Suprapubic skin (tissue), 4 donors: ENCODE results near the gene DLGAP5. TPM values are rescaled to one million over a fixed set of nuclear protein-coding genes. Genes with fewer than 3 reads are reported as not detected.

Source experiments
- DNase-seq, 2 donors: peaks; one replicate each; pipeline ENCODE4 v3.0.0-alpha.2; 2019; ENCODE audit warnings: low spot score in 2 of 2
- H3K27ac ChIP-seq: fragments of 200-600 bp; sonication (generic); one replicate; pipeline ENCODE4 v1.5.1; 2019
- H3K27me3 ChIP-seq: fragments of 200-600 bp; sonication (generic); one replicate; pipeline ENCODE4 v1.5.1; 2019
- H3K36me3 ChIP-seq: fragments of 200-600 bp; sonication (generic); one replicate; pipeline ENCODE4 v1.5.1; 2019
- H3K4me1 ChIP-seq: fragments of 200-600 bp; sonication (generic); one replicate; pipeline ENCODE4 v1.5.1; 2019
- H3K4me3 ChIP-seq: fragments of 200-600 bp; sonication (generic); one replicate; pipeline ENCODE4 v1.5.1; 2019; ENCODE audit warnings: mild to moderate bottlenecking
- H3K9me3 ChIP-seq: fragments of 200-600 bp; sonication (generic); one replicate; pipeline ENCODE4 v1.5.1; 2019
- CTCF ChIP-seq, 2 donors: fragments of 200-600 bp in 1 of 2; fragments of 450-650 bp in 1 of 2; sonication (generic) in 1 of 2; IDR thresholded peaks; one replicate each; pipeline ENCODE4 v1.5.1; 2016 to 2019; ENCODE audit warnings: antibody characterized with exemption in 2 of 2, mild to moderate bottlenecking in 1 of 2, moderate library complexity in 1 of 2
- EP300 ChIP-seq: sonication (generic); formaldehyde crosslinking; IDR thresholded peaks from one replicate; pipeline ENCODE4 v1.6.1; 2017; ENCODE audit warnings: antibody characterized with exemption
- POLR2A ChIP-seq, 2 donors: fragments of 450-650 bp; IDR thresholded peaks; one replicate each; pipeline ENCODE4 v1.6.1; 2017; ENCODE audit warnings: antibody characterized with exemption in 2 of 2, mild to moderate bottlenecking in 2 of 2, moderate library complexity in 2 of 2
- POLR2AphosphoS5 ChIP-seq, 3 donors: sonication (generic); formaldehyde crosslinking; IDR thresholded peaks; one replicate each; pipeline ENCODE4 v1.6.1; 2017; ENCODE audit warnings: antibody characterized with exemption in 3 of 3
- WGBS: methylation state at CpG from one replicate; pipeline ENCODE4 v1.1.5; 2018; 5-methylcytosine and 5-hydroxymethylcytosine counted together
- total RNA-seq, 4 donors: library from RNA; depleted of rRNA; stranded (reverse); fragments of >200 nt; gene quantifications; one replicate each; pipeline ENCODE4 v1.1.0, GENCODE V29; 2016

DLGAP5 gene
- total RNA-seq, 4 donors from 2014 or later, result 0.72 to 2.6 (median 1.9) TPM

GRCh38 chr14:55107766-55108554, 83.4 kb downstream of the DLGAP5 start:
- Histone ChIP-seq H3K4me1 (peaks cover 75% of the 10 kb centered on the region), H3K36me3 (no peaks in the 10 kb centered on the region), H3K9me3 (no peaks in the 10 kb centered on the region), H3K27ac (peak overlapping the region; percentile 96), H3K4me3 (no peak overlapping the region), H3K27me3 (no peaks in the 10 kb centered on the region)
- DNase-seq, result peak; percentile 93 to 94
- 5% methylated on average over 17 of the region's 19 CpGs for WGBS
- TF ChIP-seq POLR2AphosphoS5 (IDR thresholded peaks at IDR 0.05) (peak; percentile 64 to 86 (median 71)), EP300 (no peak), POLR2A (IDR thresholded peaks at IDR 0.05) (peak in 1 of 2 donors; percentile 83), CTCF (IDR thresholded peaks at IDR 0.05) (no peak)

- no peaks in the 10 kb centered on the region for H3K9me3 ChIP-seq
- 70% methylated on average over 7 of the region's 7 CpGs for WGBS
- H3K4me3 ChIP-seq, result no peak overlapping the region
- DNase-seq, result peak in 1 of 2 donors; percentile 20
- TF ChIP-seq POLR2AphosphoS5 (IDR thresholded peaks at IDR 0.05) (no peak), POLR2A (IDR thresholded peaks at IDR 0.05) (no peak), CTCF (IDR thresholded peaks at IDR 0.05) (no peak), EP300 (no peak)
- no peaks in the 10 kb centered on the region for H3K36me3 ChIP-seq
- H3K27ac ChIP-seq, result peak overlapping the region; percentile 96
- H3K4me1 ChIP-seq, result peaks cover 89% of the 10 kb centered on the region
- no peaks in the 10 kb centered on the region for H3K27me3 ChIP-seq
These were observed 85.4 kb downstream of the DLGAP5 start for GRCh38 chr14:55105991-55106390.

- Histone ChIP-seq H3K4me3 (no peak overlapping the region), H3K27ac (peak overlapping the region; percentile 96), H3K9me3 (no peaks in the 10 kb centered on the region), H3K27me3 (no peaks in the 10 kb centered on the region), H3K36me3 (no peaks in the 10 kb centered on the region), H3K4me1 (peaks cover 100% of the 10 kb centered on the region)
- DNase-seq, result peak in 1 of 2 donors; percentile 46
- WGBS, result 82% methylated on average over 6 of the region's 6 CpGs
- no peak for TF ChIP-seq EP300
- no peak for TF ChIP-seq POLR2A (IDR thresholded peaks at IDR 0.05)
- no peak for TF ChIP-seq CTCF (IDR thresholded peaks at IDR 0.05)
- no peak for TF ChIP-seq POLR2AphosphoS5 (IDR thresholded peaks at IDR 0.05)
These were observed 87.1 kb downstream of the DLGAP5 start for GRCh38 chr14:55103971-55104954.

GRCh38 chr14:55103005-55103640, 88.3 kb downstream of the DLGAP5 start:
- Histone ChIP-seq H3K27ac (peak overlapping the region; percentile 96), H3K4me3 (peak overlapping the region; percentile 23), H3K27me3 (no peaks in the 10 kb centered on the region), H3K36me3 (no peaks in the 10 kb centered on the region), H3K4me1 (peaks cover 100% of the 10 kb centered on the region), H3K9me3 (no peaks in the 10 kb centered on the region)
- WGBS, result 8% methylated on average over 7 of the region's 13 CpGs
- DNase-seq, result peak; percentile 94 to 95
- TF ChIP-seq POLR2A (IDR thresholded peaks at IDR 0.05), result peak in 1 of 2 donors; percentile 69
- no peak for TF ChIP-seq CTCF (IDR thresholded peaks at IDR 0.05)
- TF ChIP-seq EP300, result no peak
- TF ChIP-seq POLR2AphosphoS5 (IDR thresholded peaks at IDR 0.05), result peak; percentile 70 to 92 (median 90)
